ENCODE results near the gene ZFYVE26.

- TF ChIP-seq CTCF (IDR thresholded peaks at IDR 0.05; ENCODE audit: low read depth, low read length) (no peak), MAX (IDR thresholded peaks at IDR 0.05; ENCODE audit: low read depth, low read length) (no peak), POLR2A (IDR thresholded peaks at IDR 0.05; ENCODE audit: extremely low read depth, insufficient read length) (no peak), MYC (IDR thresholded peaks at IDR 0.05; ENCODE audit: low read depth, low read length) (no peak)
Measured at GRCh38 chr14:67846029-67846610, 29.7 kb upstream of the ZFYVE26 start.
